GM21381 (cell line): Measurements from ENCODE around the gene SH3YL1.

ENCODE experiments used
- ATAC-seq: cut with Tn5 transposase; IDR thresholded peaks from one replicate; pipeline ENCODE4 v1.9.1; 2021; ENCODE audit warnings: mild to moderate bottlenecking, moderate library complexity; ENCODE audit not compliant: unreplicated experiment

SH3YL1 gene

GRCh38 chr2:228115-228514, 35.7 kb downstream of the SH3YL1 start:
- ATAC-seq, result no peak

GRCh38 chr2:223971-224760, 39.7 kb downstream of the SH3YL1 start:
- ATAC-seq, result no peak

DNA sequence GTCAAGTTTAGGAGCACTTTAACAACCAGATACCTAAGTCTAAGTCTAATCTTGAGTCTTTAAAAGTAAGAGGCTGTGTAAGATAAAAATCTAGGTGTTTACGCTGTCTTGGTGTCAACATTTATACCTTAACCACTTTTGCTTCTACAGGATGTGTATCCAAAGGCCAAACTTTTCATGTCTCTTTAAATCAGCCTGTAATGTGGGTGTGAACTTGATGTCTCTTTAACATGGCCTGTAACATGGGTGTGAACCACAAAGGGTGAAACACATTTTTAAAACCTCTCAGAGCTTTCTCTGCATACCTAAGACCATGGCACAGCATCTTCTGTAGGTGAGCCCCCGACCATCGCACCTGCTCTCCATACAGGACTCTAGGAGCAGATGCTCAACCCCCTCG, 40.4 kb downstream of the SH3YL1 start:
- no peak for ATAC-seq

DNA sequence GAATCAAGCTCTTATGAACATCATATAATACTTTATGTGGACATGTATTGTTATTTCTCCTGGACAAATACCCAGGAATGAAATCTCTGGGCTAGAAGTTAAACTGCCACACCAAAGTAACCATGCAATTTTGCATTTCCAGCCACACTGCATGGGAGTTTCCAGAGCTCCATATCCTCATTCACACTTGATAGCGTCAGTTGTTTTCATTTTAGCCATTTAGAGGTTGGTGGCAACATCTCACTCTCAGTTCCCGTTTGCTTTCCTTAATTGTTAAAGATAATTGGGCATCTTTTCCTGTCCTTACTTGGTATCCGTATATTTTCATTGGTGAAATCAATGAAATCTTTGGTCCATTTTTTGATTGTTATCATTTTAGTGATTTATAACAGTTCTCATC, 47.8 kb downstream of the SH3YL1 start:
- no peak for ATAC-seq

DNA sequence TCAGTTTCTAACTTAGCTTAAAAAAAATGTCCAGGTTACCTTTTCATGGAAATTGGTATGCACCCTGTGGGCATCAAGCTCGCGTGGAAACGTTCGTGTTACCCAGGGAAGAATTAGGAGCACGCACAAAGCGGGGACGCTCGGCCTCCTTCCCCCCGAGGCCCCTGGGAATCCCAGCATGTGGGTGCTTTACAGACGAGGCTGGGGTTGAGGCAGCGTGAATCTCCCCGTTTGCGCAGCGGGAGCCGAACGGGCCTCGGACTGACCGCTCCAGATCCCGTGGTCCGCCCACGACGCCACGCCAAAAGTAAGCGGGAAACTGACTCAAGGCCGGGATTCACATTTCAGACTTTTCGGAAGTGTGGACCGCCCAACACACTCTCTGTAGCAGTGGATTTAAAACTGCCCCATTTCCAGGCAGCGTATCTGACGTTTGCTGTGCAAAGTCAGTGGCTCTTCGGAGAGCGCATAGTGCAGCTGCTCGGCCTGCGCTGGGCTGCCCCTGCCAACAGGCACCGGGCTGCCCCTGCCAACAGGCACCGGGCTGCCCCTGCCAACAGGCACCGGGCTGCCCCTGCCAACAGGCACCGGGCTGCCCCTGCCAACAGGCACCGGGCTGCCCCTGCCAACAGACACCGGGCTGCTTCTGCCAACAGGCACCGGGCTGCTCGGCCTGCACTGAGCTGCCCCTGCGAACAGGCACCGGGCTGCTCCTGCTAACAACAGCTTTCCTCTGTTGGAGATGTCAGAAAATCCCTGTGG, 49.7 kb downstream of the SH3YL1 start:
- no peak for ATAC-seq

- ATAC-seq, result no peak
These were observed 52.2 kb downstream of the SH3YL1 start for GRCh38 chr2:211486-212184.

- ATAC-seq, result no peak
These were observed 53.2 kb downstream of the SH3YL1 start for GRCh38 chr2:210660-211059.

- no peak for ATAC-seq
These were observed 54.4 kb downstream of the SH3YL1 start for GRCh38 chr2:209470-209869.

DNA sequence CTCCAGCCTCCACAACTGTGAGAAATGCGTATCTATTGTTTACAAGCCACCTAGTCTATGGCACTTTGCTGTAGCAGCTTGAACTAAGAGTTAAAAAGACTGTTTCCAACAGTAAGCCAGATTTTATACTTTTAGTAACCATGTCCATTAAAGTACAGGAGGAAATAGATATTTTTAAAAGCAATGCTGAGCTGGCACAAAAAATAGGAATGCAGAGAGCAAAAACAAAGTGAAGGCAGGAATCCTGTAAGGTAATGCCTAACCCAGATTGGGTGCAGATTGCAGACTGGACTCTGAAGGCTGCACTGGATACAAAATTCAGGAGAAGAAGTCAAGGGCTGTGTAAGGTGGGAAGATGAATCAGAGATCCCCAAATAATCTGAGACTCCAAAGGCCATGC, 55.5 kb downstream of the SH3YL1 start:
- no peak for ATAC-seq

GRCh38 chr2:203984-204383, 59.8 kb downstream of the SH3YL1 start:
- ATAC-seq, result no peak

- no peak for ATAC-seq
These were observed 60.4 kb downstream of the SH3YL1 start for GRCh38 chr2:203401-203800.

- ATAC-seq, result no peak
These were observed 60.9 kb downstream of the SH3YL1 start for GRCh38 chr2:202945-203344.

- ATAC-seq, result no peak
These were observed 62.0 kb downstream of the SH3YL1 start for GRCh38 chr2:201648-202433.

- no peak for ATAC-seq
These were observed 64.5 kb downstream of the SH3YL1 start for GRCh38 chr2:199041-199966.

DNA sequence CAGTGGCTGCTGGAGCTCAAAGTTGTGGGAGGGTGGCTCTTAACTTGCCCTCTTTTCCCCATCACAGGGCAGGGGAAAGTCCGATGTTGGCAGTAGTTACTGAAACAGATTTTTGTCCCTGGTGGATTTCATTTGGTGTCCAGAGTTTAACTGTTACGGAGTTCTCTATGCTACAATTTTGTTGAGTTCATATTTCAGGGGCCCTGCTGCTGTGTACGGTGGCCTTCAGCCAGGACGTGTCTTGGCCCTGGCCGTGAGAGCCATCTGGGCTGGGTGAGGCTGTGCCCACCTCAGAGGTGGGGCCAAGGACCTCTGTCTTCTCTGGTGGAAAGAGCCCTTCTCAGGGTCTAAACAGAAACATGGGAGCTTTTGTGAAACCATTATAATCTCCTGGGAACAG, 67.4 kb downstream of the SH3YL1 start:
- no peak for ATAC-seq

DNA sequence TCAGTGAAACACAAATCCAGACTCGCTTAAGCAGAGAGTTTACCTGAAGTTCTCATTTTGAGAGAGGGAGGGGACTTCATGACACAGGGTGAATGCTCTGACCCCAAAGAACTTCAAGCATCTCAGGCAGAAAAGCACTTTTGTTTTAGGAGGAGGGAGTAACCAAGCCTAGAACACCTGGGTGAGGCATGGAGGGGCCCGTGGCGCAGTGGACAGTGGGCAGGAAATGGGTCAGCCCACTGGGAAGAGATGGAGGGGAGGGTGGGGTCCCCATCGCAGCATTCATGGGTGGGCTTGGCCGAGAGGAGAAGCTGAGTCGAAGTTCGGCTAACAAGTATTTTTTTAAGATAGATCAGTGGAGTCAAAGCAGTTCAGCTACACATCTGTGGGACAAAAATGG, 67.9 kb downstream of the SH3YL1 start:
- ATAC-seq, result no peak

DNA sequence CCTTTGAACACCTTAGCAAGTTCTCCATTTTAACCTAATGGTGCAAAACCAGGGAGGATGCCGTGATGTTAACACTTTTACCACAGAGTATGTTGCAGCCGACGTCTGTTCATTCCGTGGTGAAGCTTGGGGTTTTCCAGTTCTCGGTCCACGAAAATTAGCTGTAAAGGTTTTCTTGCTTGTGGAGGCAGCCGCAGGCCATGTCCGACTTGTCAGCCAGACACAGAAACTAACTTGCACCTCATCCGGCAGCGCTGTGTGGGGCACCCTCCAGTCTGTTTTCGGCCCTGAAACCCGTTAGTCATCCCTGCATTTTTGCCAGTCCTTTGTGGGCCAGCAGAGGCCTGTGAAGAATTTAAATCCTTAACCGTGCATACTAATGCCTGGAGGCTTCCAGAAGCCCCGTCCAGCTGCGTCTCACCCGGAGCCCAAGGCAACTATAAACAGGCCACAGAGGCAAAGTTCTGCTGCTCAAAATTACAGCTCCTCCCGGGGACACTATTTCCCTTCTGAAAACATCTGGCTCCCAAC, 70.6 kb downstream of the SH3YL1 start:
- ATAC-seq, result no peak

DNA sequence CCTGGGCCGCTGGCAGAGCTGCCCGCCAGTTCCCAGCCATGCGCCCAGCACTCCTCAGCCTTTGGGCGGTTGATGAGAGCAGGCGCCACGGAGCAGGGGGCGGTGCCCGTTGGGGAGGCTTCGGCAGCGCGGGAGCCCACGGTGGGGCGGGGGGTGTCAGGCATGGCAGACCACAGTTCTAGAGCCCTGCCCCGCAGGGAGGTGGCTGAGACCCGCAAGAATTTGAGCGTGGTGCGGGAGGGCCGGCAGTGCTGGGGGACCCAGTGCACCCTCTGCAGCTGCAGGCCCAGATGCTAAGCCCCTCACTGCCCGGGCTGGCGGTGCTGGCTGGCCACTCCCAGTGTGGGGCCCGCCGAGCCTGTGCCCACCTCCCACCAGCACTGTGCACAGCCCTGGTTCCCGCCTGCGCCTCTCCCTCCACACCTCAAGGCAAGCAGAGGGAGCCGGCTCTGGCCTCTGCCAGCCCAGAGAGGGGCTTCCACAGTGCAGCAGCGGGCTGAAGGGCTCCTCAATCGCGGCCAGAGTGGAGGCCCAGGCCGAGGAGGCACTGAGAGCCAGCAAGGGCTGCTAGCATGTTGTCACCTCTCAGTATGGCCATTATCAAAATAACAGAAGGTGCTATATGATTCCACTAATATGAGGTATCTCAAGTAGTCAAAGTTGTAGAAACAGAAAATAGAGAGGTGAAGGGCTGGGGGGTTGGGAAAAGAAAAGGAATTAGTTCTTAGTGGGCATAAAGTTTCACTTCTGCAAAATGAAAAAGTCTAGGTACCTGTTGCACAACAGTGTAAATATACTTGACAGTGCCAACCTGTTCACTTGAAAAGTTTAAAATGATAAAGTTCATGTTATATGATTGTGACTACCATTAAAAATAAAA, 72.3 kb downstream of the SH3YL1 start:
- no peak for ATAC-seq

DNA sequence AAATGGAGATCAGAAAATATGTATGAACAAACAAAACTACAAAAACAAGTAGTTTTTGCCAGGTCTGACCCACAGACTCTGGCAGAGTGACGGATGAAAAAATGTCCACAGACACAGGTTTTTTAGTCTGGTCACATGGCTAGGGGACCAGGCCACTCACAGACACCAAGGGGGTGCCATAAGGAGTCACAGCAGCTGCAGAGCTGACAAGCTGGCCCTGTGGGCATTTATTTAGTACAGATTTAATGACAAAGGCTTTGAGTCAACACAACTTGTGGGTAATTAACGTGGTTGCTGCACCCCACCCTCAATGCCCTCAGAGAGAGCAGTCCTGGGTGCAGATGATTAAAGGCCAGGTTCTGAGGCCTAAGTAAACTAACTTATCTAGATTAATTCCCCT, 76.0 kb downstream of the SH3YL1 start:
- ATAC-seq, result no peak
